ENCODE results near the gene SETD1A. TPM values are rescaled to one million over a fixed set of nuclear protein-coding genes. Genes with fewer than 3 reads are reported as not detected.

SETD1A gene
- total and polyA plus RNA-seq, 9 of the 15 experiments (the other 6 are each of a cell fraction or from before 2014, with no cell fraction given): 0.08 to 36.0 (median 4.2) TPM

DNA sequence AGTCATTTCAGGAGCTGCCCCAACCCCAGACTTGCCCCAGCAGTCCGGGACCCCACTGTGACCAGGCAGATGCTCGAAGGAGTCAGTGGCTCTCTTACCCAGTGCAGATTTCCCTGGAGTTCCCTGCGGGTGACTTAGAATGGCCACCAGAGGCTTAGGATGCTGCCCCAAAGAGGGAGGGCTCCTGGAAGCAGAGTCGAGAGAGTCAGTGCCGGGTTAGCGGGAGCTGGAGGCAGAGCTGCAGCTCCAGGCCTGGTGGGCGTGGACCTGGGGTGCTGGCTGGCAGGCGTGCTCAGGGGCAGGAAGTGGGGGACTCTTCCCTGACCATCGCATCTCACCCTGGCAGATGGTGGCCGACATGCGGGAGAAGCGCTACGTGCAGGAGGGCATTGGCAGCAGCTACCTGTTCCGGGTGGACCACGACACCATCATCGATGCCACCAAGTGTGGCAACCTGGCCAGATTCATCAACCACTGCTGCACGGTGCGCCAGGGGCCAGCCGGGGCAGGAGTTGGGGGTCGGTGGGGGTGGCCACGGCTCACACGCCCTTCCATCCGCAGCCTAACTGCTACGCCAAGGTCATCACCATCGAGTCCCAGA, 25.8 kb downstream of the SETD1A start:
- H3K27ac ChIP-seq (ENCODE audit: extremely low read depth, low read depth, low read length): no peak overlapping the region
- no peaks in the 10 kb centered on the region; the same call in none of the 2 replicates for H4K20me1 ChIP-seq (replicated peaks; ENCODE audit: control insufficient read depth, insufficient read depth, low read length)
- DNase-seq (ENCODE audit: extremely low read depth in 1 of 4, low spot score in 3 of 4) (no peak), ATAC-seq (no peak), FAIRE-seq (no peak)
- no peaks in the 10 kb centered on the region for H3K27me3 ChIP-seq (ENCODE audit: control insufficient read depth in 2 of 2, insufficient read depth in 2 of 2, low read length in 2 of 2)
- in situ Hi-C loops (cut with MboI): loop anchor here (10.0 to 25.0 kb wide), 2 partner anchors 311 to 454 kb away; partner anchors contain the start of genes COX6A2 and ZNF843
- H3K9me1 ChIP-seq (ENCODE audit: control insufficient read depth, insufficient read depth, low read length): peaks cover 2% of the 10 kb centered on the region
- H3K4me3 ChIP-seq: no peak overlapping the region
- no peak overlapping the region for H3K4me2 ChIP-seq (ENCODE audit: insufficient read depth, low read length)
- peak overlapping the region in 1 of 2 experiments; percentile 66; a peak in 1 of 4 replicates for H3K9ac ChIP-seq (ENCODE audit: insufficient read depth in 1 of 2, low read depth in 2 of 2, low read length in 2 of 2)
- H3K36me3 ChIP-seq (ENCODE audit: control insufficient read depth, insufficient read depth, low read length): peaks cover 77% of the 10 kb centered on the region; the same call in 2 of the 3 replicates
- ChIA-PET CTCF (ENCODE audit: low intra/inter-chr PET ratio) (interaction anchor here (0.6 kb wide), 1 partner anchor 390 kb away, joined by 3 read pairs; no protein-coding TSS in a partner anchor), POLR2A (interaction anchor here (0.7 to 5.7 kb wide), 10 partner anchors 8 to 346 kb away, joined by 3 to 32 read pairs (median 4); partner anchors contain the start of genes FUS, ZNF646 and ZNF668)
- TF ChIP-seq STAT6 (CRISPR knock-in tag; IDR thresholded peaks at IDR 0.05) (0 out of 2 replicates have a peak, but pooled peaks have one; percentile 23), POLR2G (IDR thresholded peaks at IDR 0.05; ENCODE audit: low read depth, low read length) (peak; percentile 46), ERF (CRISPR knock-in tag; IDR thresholded peaks at IDR 0.05) (no peak), JUN (IDR thresholded peaks at IDR 0.05; ENCODE audit: borderline replicate concordance, low read depth, low read length) (no peak), JUN (CRISPR knock-in tag; IDR thresholded peaks at IDR 0.05; ENCODE audit: borderline replicate concordance) (0 out of 2 replicates have a peak, but pooled peaks have one; percentile 21), TAL1 (IDR thresholded peaks at IDR 0.05) (no peak), ZZZ3 (IDR thresholded peaks at IDR 0.05) (no peak)
- TF ChIP-seq, protein P1, sequence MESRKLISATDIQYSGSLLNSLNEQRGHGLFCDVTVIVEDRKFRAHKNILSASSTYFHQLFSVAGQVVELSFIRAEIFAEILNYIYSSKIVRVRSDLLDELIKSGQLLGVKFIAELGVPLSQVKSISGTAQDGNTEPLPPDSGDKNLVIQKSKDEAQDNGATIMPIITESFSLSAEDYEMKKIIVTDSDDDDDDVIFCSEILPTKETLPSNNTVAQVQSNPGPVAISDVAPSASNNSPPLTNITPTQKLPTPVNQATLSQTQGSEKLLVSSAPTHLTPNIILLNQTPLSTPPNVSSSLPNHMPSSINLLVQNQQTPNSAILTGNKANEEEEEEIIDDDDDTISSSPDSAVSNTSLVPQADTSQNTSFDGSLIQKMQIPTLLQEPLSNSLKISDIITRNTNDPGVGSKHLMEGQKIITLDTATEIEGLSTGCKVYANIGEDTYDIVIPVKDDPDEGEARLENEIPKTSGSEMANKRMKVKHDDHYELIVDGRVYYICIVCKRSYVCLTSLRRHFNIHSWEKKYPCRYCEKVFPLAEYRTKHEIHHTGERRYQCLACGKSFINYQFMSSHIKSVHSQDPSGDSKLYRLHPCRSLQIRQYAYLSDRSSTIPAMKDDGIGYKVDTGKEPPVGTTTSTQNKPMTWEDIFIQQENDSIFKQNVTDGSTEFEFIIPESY (CRISPR knock-in tag; IDR thresholded peaks at IDR 0.05): peak; percentile 9; the same call in 1 of the 2 replicates
- TF ChIP-seq, protein P2, sequence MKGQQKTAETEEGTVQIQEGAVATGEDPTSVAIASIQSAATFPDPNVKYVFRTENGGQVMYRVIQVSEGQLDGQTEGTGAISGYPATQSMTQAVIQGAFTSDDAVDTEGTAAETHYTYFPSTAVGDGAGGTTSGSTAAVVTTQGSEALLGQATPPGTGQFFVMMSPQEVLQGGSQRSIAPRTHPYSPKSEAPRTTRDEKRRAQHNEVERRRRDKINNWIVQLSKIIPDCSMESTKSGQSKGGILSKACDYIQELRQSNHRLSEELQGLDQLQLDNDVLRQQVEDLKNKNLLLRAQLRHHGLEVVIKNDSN (CRISPR knock-in tag; IDR thresholded peaks at IDR 0.05): 0 out of 2 replicates have a peak, but pooled peaks have one; percentile 12
- H3K9me3 ChIP-seq (replicated peaks; ENCODE audit: control insufficient read depth, insufficient read depth, low read depth, low read length): no peaks in the 10 kb centered on the region
- WGBS (ENCODE audit: insufficient coverage, low coverage, missing lambda C conversion rate): 83% methylated on average over 20 of the region's 25 CpGs
- peaks cover 7 to 63% of the 10 kb centered on the region in 2 experiments; a peak in 4 of 5 replicates for H3K4me1 ChIP-seq (replicated peaks in 1 of 2; ENCODE audit: control insufficient read depth in 2 of 2, insufficient read depth in 2 of 2, low read length in 2 of 2)
- intact Hi-C loops (cut with micrococcal nuclease): loop anchor here (10.0 kb wide), 2 partner anchors 161 to 311 kb away; no protein-coding TSS in a partner anchor
- H2AFZ ChIP-seq (ENCODE audit: low read depth, low read length): no peak overlapping the region
- BruUV-seq (replicated peaks): no TSS peak
- peaks cover 15% of the 10 kb centered on the region for H3K79me2 ChIP-seq (ENCODE audit: control insufficient read depth, insufficient read depth, low read length)
